Activated CD8-positive, alpha-beta memory T cell treated with anti-CD3 and anti-CD28 coated beads for 4 hours (primary cell): ENCODE measurements around the gene JOSD2.
"Not testable (repeated sequence)": the region's sequence is repeated elsewhere in the genome, so short reads cannot be mapped to it uniquely, and the experiment has no call there.

Experiments
- DNase-seq, 2 donors: peaks; one replicate each; pipeline ENCODE4 v3.0.0-alpha.2; 2020; ENCODE audit warnings: low read depth in 2 of 2

Gene JOSD2

DNA sequence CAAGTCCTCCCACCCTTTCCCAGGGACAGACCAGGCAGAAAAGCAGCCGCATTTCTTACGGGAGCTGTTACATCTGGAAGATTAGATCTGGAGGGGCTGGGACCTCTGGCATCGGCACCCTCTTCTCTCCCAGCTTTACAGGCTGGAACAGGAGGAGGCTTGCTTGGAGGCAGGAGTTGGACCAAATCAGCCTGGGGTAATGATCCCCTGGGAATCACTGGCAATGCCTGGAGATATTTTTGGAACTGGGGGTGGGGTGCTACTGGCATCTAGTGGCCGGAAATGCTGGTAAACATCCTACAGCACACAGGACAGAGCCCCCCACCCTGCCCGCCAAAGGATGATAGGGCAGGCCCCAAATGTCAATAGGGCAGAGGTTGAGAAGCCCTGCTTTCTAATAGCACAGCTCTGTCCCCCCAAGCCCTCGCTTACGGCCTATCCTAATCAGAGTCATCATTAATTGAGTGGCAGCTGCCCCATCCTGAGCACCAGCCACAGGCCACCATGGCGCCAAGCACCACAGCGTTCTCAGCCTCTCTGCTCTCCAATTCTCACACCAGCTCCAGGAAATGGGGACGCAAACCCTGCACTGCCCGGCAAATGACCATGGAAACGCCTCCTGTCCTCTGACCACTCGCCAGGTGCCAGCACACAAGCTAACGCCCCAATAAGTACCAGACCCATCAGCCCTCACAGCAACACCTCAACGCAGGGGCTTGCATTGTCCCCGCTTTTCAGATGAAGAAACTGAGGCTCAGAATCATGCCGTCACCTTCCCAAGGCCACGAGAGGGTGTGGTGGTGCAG is 36.6 kb upstream of the JOSD2 start:
- no peak for DNase-seq

DNA sequence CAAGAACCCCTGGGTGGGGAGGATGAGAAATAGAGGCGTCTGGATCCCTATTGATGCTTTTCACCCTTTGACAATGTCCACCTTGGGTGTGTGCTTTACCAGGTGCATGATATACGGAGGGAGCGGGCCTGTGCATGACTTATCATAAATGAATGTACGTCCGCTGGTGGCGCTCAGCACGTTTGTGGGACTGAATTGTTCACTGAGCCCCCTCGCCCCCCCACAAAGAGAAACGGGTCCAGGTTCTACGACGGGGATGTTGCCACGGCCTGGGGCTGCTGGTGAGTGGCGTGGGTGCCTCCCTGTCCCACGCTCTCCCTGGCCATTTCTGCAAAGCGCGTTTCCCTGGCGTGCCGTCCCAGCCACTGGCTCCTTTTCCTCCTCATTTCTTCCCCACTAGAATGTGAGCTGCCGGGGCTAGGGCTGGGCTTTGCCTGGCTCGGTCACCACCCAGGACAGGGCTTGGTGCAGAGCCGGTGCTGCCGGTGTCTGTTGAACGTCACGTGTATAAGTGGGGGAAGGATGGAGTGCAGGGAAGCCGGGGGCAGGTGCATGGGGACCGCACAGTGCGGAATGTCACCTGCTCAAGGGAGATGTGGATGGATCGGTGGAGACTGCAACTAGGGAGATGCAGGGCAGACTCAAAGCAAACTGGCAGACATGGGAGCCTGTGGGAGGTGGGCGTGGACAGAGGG is 35.7 kb upstream of the JOSD2 start:
- no peak for DNase-seq

DNA sequence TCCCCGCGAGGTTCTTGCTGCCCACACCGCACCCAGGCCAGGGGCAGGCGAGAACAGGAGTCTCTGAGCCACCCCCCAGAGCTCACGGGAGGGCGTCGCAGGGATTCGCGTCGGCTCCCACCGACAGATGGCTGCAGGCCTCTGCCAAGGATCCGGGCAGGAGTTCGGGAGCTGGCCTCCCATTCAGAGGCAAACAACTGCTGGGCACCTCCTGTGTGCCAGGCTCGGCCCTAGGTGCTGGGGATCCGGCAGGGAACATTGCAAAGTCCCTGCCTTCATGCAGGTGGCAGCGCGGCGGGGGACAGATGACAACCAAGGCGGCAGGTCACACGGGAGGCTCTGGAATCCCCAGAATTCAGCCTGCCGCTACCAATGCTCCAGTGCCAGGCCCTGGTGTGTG is 32.0 kb upstream of the JOSD2 start:
- DNase-seq: no peak

DNA sequence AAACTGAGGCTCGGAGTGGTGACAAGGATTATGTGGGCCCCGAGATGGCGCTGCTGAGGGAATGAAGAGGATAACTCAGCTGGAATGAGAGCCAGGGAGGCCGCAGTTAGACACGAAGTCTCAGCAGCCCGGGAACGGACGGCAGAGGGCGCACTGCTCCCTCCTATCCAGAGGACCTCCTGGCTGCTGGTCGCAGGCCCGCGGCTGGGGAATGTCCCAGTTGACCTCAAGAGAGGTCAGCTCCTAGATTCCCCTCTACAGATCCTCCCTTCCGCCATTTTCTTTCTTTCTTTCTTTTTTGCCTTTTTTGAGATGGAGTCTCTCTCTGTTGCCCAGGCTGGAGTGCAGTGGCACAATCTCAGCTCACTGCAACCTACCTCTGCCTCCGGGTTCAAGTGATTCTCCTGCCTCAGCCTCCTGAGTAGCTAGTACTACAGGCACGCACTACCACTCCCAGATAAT is 26.8 kb upstream of the JOSD2 start:
- peak; percentile 15 to 19 for DNase-seq

DNA sequence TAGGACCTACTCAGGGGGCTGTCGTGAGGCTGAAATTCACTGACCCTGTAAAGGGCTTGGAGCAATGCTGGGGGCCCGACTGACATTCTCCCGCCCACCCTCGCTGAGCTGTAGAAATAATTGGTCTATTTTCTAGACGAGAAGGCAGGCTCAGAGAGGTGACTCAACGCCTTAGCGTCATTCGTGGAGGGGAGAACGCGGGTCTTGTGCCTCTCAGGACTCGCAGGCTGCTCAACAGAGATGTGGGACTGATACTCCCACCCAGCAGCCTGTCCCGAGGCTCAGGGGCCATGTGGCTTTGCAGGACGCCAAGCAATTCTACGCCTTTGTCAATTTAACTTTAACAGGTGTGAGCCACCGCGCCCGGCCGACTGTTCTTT is 26.3 kb upstream of the JOSD2 start:
- DNase-seq: no peak

DNA sequence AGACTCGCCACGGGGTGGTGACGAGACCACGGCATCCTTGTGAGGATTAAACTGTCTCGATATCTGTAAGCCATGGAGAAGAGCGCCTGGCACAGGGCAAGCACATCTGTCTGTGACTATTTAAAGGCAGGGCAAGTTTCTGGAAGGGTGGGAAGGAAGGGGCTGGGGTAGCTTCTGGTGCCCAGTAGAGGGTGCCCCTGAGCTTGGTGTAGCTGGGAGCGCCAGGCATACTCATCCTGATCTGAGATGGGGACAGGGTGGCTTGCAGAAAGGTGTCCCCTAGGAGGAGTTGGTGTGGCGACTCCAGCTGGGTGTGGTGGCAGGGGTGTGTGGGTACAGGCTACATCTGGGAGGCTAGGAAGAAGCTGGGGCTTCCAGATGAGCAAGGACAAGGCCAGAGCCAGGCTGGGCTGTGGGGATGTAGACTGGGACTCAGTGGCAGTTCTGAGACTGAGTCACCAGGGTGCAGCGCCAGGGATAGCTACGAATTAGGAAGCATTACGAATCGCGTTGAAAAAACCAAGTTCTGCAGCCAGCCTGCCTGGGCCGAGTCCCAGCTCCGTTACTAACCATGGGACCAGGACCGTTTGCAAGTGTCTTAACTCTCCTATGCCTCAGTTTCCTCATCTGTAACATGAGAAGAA is 25.8 kb upstream of the JOSD2 start:
- DNase-seq: no peak

DNA sequence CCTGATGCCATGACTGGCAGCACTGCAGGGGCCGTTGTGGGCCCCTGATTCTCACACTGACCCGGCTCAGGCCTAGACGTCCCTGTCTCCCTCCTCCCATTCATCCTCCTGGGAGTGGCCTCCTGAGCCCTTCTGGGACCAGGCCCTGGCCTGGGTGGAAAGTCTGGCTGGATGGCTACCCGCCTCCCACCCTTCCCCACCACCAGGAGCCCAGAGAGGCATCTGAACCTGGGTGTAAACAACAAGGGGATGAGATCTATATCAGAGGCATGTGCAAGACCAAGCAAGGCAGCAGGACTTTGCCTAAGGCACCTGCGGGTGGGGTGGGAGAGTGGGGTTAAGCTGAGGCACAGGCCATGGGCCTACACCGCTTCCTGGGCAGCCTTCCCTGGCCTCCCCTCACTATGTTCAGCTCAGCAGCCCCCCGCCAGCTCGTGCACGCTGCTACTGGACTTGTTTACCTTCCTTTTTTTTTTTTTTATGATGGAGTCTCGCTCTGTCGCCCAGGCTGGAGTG is 24.7 kb upstream of the JOSD2 start:
- no peak for DNase-seq

DNA sequence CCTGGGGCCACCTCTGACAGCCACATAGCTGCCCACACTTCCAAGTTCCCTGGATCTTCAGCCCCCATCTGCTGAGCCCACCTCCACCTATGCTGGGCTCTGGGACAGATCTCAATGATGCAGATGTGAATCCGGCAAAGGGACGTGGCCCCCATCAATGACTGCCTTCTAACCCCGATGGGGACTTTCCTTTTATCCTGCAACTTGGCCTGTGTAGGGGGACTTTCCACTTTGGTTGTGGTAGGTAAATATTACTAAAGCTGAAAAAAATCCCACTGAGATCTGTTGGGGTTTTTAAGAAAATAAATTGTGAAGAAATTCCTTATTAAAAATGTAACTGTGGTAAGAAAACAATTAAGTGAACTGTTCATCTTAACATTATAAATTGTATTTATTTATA is 23.5 kb upstream of the JOSD2 start:
- DNase-seq: no peak

DNA sequence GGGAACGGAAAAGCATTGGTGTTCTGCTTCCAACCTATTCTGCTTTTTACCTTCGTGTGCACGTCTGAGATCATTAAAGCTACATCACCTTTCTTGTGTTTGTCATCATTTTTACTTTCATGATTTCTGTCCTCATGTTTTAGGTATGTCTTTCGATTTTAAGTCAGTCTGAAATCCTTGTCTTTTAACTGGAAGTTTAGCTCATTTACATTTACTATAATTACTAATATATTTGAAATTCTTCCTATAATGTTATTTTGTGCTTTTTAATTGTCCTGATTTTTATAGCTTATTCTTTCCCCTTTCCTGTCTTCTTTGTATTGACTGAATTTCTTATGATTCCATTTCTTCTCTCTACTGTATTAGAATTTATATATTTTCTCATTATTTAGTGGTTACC is 22.0 kb upstream of the JOSD2 start:
- DNase-seq: no peak

DNA sequence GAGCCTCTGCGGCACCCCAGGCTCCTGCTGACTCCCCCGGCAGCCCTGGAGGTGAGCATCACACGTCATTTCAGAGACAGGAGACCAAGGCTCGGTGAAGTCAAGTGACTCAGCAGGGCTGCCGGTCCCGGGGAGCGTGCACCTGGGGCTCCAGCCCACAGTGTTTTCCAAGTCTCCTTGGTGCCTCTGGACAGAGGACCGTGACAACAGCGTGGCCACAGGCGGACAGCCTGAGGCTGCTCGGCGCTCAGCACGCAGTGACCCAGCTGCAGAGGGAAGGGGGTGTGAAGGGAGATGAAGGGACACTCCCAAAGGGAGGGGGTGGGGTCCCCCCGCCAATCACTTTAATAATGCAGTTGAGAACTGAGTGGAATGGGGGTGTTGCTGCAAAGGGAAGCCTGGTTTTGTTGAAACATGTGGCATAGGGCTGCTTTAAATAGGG is 20.2 kb upstream of the JOSD2 start:
- no peak for DNase-seq

DNA sequence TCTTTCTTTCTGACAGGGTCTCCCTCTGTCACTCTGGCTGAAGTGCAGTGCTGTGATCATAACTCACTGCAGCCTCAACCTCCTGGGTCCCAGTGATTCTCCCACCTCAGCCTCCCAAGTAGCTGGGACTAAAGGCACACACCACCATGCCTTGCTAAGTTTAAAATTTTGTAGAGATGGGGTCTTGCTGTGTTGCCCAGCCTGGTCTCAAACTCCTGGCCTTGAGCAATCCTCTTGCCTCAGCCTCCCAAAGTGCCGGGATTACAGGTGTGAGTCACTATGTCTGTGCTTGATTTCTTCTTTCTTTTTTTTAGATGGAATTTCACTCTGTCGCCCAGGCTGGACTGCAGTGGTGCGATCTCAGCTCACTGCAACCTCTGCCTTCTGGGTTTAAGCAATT is 17.1 kb upstream of the JOSD2 start:
- DNase-seq: not testable (repeated sequence)

DNA sequence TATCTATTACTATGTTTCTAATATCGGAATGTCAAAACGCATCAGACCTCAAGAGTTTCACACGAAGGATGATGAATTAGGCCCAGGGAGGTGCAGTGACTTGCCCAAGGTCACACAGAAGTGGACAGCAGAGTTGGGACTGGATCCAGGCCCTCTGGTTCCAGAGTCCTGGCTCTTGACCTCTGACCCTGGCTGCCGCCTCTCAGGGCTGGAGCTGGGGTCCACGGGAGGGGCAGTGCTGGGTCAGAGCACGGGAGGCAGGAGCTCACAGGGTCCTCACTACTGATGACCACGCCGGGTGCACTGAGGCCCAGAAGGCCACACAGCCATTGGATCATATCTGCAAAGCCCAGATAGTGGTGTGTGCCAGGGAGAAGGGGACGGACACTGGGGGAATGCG is 11.9 kb upstream of the JOSD2 start:
- no peak for DNase-seq

DNA sequence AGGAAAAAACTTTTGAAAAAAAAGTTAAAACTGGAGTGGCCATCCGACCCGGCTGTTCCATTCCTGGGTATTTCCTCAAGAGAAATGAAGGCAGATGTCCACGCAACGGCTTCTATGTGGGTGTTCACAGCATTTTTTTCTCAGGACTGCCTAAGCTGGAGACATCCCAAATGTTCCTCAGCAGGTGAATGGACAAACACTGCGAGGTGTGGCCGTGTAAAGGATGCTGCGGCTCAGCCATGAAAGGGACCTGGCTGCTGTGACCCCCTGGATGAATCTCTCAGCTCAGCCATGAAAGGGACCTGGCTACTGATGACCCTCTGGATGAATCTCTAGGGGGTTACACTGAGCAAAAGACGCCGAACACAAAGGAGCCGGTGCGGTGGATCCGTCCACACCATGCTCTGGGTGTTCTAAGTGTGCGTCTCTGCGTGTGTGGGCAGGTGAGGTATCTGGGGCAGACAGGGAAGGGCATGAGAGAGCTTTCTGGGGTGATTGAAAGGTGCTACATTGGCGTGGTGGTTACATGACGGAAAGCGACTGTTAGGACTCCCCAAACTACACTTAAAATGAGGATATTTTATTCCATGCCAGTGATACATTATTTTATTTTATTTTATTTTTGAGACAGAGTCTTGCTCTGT is 10.0 kb upstream of the JOSD2 start:
- DNase-seq: no peak

DNA sequence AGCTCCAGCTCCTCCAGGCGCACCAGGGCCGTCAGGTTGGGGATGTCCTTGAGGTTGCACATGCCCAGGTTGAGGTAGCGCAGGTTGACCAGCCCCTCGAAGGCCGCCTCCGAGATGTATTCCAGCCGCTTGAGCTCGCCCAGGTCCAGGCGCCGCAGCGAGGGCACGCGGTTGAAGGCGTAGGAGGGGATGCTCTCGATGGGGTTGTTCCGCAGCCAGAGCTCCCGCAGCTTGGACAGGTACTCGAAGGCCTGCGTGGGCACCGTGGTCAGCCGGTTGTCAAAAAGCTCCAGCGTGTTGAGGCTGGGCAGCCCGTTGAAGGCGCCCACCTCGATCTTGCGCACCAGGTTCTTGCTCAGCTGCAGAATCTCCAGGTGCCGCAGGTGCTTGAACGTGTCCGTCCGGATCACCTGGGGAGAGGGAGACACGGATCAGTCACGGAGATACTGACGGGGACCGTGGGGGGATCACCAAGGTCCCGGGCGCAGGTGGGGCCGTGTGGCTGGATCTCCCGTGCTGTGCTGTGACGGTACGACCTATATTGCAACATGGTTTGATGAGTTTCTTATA is 8.1 kb upstream of the JOSD2 start:
- no peak for DNase-seq

DNA sequence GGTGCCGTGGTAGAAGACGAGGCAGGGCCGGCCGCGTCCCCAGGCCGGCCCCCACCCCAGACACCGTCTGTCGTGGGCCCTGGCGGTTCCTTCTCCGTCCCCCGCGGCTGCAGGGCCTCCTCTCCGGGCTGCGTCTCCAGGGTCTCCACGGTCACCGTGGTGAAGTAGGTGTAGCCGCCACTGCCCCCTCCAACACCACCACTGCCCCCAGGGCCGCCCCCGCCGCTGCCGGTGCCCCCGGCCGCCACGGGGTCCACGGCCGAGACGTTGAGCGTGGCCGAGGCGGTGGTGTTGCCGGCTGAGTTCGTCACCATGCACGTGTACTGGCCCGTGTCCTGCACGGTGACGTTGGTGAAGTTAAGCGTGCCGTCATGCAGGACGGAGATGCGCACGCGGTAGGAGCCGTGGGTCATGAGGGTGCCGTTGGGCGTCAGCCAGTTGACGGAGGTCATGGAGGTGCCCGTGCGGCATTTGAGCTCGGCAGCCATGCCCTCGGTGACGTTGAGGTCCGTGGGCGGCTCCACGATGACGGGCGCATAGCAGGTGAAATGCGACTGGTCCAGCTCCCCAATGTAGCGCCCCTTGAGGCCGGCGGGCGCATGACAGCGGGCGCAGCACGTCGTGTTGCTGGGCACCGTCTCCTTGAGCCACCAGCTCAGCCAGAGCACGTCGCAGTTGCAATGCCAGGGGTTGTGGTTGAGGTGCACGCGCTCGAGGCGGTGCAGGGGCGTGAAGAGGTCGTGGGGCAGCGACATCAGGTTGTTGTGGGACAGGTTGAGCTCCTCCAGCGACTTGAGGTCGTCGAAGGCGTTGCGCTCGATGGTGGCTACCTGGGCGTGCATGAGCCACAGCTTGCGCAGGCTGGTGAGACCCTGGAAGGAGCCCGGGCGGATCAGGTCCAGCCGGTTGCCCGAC is 7.4 kb upstream of the JOSD2 start:
- no peak for DNase-seq

DNA sequence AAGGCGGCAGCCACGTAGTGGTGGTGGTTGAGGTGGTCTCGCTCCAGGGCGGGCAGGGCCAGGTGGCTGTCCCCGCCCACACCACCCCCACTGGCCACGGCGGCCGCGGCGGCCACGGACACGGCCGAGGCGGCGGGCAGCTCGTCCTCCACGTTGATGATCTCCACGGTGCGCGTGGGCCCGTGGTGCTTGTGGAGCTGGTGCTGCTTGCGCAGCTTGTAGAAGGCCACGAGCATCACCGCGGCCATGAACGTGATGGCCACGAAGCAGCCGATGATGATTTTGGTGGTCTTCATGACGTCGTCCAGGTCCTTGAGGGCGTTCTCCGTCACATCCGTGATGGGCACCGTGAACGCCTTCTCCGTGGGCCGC is 6.7 kb upstream of the JOSD2 start:
- DNase-seq: no peak

DNA sequence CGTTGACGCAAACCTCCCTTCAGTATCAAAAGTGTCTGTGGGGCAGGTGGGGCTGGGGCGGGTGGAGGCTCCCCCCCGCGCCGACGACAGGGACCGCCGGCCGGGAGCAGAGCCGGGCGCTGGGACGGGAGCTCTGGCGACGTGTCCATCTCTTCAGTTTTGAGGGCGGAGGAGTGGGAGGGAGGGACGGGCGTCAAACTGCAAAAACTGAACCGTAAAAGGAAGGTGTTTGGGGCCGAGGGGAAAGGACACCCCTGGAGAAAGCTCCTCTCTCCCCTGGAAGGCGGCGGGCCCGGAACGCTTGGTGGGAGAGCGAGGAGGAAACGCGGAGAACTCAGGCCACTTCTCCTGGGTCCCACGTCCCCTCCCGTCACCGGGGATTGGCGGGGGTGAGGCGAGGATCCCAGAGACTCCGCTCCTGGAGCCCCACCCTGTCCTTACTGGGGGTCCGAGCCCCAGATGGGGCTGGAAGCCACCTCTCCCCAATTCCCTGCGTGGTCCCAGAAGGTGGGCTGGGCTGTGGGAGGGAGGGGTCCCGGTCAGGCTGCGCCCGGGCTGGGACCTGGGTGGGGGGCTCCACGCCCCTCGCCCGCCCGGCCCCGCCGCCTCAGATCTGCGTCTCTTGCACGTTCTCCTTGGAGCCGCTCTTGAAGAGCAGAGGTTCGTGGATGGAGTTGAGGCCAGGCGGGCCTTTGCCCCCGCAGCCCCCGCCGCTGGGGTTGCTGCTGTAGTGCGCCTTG is 6.1 kb upstream of the JOSD2 start:
- DNase-seq: no peak

DNA sequence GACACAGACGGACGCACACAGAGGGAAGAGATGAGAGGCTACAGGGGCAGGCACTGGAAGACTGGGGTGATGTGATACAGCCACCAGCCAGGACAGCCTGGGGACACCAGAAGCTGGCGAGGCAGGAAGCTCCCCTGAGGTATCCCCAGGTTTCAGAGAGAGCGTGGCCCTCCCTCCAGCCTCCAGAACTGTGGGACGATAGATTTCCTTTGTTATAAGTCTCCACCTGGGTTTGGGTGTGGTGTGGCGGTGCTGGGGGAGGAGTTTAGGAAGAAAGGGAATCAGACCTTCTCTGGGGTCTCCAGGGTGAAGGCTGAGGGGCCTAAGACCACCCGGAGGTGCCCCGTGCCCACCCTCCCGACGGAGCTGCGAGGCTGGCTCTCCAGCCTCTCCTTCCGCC is 5.5 kb upstream of the JOSD2 start:
- no peak for DNase-seq

DNA sequence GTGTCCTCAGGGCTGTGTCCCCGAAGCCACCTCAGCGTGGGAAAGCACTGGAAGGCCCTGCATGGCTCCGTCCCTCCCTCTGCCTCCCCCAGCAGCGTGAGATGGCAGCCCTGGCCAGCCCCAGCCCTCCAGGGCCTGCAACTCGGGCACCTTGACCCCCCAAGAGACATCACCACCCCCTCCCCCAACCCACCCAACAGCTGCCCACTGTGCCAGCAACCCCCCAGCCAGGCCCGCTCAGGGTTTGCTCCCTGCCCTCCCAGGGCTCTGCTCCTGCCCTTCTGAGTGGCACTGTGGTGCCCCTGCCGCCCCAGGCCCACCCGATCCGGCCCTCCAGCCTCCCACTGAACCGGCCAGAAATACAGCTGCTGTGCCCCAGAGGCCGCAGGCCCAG is 4.2 kb upstream of the JOSD2 start:
- no peak for DNase-seq
